ENCODE measurements around the gene ISCA2.

Gene ISCA2

GRCh38 chr14:74474376-74474775 is 19.2 kb upstream of the ISCA2 start:
- TF ChIP-seq CTCF (IDR thresholded peaks at IDR 0.05), result no peak
- peak overlapping the region in 1 of 2 donors; percentile 53 for H3K27ac ChIP-seq
- no peak overlapping the region for H3K4me3 ChIP-seq
- no peak for DNase-seq (ENCODE audit: low spot score)

- DNase-seq (ENCODE audit: low spot score), result no peak
- peak overlapping the region in 1 of 2 donors; percentile 64 for H3K27ac ChIP-seq
- TF ChIP-seq CTCF (IDR thresholded peaks at IDR 0.05), result no peak
- H3K4me3 ChIP-seq, result no peak overlapping the region
Observed at GRCh38 chr14:74475678-74476077, 17.9 kb upstream of the ISCA2 start.

- H3K4me3 ChIP-seq, result no peak overlapping the region
- peak overlapping the region in 1 of 2 donors; percentile 64 for H3K27ac ChIP-seq
- no peak for TF ChIP-seq CTCF (IDR thresholded peaks at IDR 0.05)
- DNase-seq (ENCODE audit: low spot score), result no peak
Observed at GRCh38 chr14:74476107-74476506, 17.5 kb upstream of the ISCA2 start.

GRCh38 chr14:74476607-74477006 is 17.0 kb upstream of the ISCA2 start:
- peak overlapping the region in 1 of 2 donors; percentile 64 for H3K27ac ChIP-seq
- DNase-seq (ENCODE audit: low spot score), result no peak
- H3K4me3 ChIP-seq, result no peak overlapping the region
- TF ChIP-seq CTCF (IDR thresholded peaks at IDR 0.05), result no peak

- no peak for DNase-seq (ENCODE audit: low spot score)
- no peak overlapping the region for H3K27ac ChIP-seq
- peak; percentile 46 for TF ChIP-seq CTCF (IDR thresholded peaks at IDR 0.05)
- no peak overlapping the region for H3K4me3 ChIP-seq
Observed at GRCh38 chr14:74478996-74479635, 14.4 kb upstream of the ISCA2 start.

- no peak for TF ChIP-seq CTCF (IDR thresholded peaks at IDR 0.05)
- H3K4me3 ChIP-seq, result no peak overlapping the region
- H3K27ac ChIP-seq, result no peak overlapping the region
- no peak for DNase-seq (ENCODE audit: low spot score)
Observed at GRCh38 chr14:74480046-74480445, 13.5 kb upstream of the ISCA2 start.

GRCh38 chr14:74482571-74482970 is 11.0 kb upstream of the ISCA2 start:
- Histone ChIP-seq H3K27ac (no peak overlapping the region), H3K4me3 (no peak overlapping the region)
- TF ChIP-seq CTCF (IDR thresholded peaks at IDR 0.05), result no peak
- DNase-seq (ENCODE audit: low spot score), result no peak
